DMS 273 treated with DMSO at 0.1 percent for 48 hours (cell line): Measurements from ENCODE around the gene RTTN.

Experiments
- DNase-seq: peaks from one replicate; lab custom pipeline; 2025; lab: John Stamatoyannopoulos, UW

The RTTN gene

DNA sequence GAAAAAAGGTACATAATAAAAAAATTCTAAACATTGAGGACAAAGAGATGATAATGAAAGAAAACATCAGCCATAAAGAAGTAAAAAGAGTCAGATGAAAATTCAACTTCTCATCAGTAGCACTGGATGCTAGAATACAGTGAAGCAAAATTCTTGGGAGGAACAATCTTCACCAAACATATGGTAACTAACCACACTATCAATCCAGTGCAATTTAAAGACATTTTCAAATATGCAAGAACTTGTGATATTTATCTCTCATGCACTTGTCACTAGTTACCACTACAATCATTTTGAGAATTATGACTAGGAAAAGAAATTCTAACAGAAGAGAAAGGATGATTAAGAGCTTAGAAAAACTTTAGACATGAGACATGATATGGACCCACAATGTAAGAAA is 127.4 kb downstream of the RTTN start:
- DNase-seq = no peak

DNA sequence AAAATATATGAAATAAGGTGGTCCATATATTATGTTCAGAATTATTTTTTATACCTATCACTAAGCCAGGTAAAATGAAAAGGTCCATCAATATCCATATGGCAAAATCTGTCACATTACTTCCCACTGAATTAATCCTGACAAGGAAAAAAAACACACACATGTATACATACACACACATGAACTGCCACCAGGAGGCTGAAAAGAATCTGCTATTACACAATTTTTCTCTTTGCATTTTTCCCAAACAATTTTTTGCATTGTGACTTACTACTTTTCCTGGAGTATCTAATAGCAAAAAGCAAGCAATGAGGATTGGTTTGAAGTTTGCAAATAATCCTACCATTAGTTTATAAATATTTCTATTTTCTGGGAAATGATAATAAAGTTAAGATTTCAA is 129.6 kb downstream of the RTTN start:
- DNase-seq = no peak

DNA sequence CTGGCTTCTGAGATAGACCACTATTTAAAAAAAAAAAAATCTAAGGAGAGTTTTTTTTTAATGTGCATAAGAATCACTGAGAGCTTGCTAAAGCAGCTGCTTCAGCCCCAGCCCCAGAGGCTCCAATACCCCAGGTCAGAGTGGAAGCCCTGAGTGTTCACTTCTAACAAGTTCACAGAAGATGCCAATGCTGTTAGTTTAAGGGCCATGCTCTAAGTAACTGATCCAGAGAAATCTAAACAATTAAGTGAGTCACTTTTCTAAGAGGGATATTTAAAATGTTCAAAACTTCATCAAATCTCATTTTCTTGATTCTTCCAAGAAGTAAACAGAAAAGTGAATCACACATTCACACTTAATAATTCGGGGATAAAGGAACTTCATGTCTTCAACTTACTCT is 131.4 kb downstream of the RTTN start:
- DNase-seq = no peak

DNA sequence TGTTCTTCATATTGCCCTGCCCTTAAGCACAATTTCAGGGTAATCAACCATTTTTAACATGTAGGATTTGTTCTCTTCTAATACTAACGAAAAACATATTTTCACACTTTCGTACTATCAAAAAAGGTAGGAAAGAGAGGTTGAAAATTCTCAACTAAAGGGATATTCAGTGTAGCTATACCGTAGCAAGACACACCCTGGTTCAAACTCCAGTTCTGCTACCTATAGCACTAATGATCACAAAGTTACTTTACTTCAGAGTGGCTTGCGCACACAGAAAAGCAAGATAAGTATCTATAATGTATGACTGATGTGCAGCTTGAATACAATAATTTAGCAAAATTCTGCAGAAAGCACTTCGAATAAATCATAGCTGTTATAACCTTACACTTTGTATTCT is 132.1 kb downstream of the RTTN start:
- DNase-seq = no peak

DNA sequence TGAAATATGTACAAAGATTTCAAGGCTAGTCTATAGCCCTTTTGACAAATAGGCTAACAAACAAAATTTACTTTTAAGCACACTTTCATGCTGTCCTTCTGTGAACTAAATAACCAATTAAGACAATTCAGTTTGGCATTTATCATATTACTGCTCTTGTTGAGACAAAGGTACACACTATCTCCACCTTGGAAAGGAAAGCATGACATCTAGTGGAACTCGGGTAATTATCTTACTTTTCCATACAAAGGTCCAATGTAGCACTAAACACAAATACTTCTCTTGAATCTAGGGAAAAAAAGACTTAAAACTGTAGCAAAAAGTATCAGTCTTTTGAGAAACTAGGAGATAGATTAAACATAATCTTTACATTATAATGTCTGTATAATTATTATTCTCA is 132.8 kb downstream of the RTTN start:
- no peak for DNase-seq

DNA sequence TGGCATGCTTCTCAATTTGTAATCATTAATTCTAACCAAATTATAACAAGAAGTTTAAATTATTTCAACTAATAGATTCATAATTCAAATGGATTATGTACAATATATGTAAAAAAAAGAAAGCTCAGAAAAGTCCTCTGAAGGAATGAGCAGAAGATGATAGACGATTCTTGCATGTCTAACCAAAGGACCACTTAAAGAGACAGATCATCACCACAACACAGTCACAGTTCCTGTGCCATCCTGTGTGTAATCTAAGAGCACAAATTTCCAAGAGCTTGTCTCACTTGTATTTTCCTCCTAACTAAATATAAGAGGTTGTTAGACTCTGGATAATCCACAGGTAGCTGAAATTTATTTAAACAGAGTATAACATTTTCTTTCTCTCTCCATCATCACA is 135.5 kb downstream of the RTTN start:
- no peak for DNase-seq

DNA sequence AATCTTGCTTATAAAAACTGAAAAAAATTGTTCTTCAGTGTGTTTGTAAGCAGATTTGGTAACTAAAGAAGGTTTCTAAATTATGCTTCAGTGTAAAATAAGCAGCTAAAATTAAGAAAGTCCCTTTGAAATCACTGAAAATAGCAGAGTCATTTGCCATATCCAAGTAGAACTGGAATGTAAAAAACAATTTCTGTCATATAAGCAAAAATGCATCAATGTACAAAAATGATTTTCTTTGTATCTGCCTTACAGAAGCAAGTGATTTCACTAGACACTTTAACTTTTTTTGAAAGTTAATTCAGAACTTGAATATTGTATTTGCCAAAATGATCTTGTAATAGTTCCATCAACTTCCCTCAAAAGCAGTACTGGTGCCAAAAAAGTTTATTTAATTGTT is 136.1 kb downstream of the RTTN start:
- DNase-seq = no peak

DNA sequence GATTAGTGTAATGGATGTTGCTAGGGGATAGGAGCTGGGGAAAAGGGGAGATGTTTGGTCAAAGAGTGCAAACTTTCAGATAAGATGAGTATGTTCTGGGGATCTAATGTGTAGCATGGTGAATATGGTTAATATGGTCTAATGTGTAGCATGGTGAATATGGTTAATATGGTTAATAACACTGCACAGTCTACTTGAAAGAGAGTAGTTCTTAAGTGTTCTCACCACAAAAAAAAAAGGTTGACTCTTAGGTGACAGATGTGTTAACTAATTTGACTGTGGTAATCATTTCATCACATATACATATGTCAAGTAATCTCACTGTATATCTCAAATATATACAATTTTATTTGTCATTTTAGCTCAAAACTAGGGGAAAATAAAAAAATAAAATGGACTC is 136.5 kb downstream of the RTTN start:
- DNase-seq = no peak

DNA sequence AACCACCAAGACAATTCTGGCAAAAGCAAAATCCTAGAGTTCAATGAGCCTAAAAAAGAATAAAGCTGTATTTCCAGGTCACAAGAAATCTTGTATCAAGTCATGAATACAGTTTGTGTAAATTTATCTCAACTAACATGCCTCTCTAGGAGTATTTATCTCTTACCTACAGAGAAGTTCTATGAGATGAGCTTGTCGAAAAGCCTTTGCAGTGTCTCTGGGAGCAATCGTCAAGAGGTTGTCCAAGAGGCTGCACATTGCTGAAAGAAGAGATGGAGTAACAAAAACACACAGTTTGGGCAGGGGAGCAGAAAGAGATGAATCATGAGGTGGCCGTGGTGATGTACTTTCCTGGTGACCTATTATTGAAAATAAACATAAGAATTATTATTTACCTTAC is 145.8 kb downstream of the RTTN start:
- DNase-seq = no peak

DNA sequence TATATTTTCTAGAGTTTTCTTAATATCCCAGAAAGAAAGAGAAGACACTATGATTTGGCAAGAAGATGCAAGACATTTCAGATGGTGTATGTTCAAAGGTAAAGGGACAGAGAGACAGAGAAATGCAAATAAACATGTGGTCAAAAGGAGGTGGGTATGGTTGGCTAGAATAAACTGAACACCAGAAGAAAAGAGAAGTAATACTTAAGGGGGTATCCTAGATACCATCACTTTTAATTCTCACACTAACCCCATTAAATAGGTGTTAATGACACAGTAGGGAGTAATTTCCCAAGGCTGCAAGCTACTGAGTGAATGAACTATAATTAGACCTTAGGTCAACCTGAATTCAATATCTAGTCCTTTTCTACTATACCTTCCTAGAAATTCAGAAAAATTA is 146.6 kb downstream of the RTTN start:
- no peak for DNase-seq

DNA sequence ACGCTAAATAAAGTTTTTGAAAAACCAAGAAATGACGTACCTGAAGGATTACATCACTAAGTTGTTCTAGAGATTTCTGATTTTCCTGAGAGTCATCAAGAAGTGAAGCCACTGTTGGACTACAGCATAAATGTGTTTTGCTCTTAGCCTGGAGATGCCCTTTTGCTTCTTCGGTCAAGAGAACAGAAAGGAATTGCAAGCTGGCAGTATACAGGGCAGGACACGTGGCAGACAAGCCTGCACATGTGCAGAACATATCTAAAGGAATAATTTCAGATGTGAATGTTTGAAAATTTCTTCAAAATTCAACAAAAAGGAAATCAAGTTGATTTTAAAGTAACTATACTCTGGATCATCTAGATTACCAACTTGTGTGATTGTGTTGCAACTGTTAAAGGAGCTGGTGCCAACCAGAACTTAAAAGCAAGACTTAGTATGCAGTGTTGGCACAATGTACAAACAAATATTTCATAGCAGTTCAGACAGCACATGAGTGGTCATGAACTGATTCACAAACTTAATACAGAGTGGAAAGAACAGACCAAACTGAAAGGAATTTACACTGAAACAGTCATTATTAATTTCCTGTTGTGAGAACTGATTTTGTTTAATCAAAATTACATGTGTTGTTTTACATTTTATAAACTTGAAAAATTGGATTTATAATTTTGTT is 157.4 kb downstream of the RTTN start:
- DNase-seq = no peak

DNA sequence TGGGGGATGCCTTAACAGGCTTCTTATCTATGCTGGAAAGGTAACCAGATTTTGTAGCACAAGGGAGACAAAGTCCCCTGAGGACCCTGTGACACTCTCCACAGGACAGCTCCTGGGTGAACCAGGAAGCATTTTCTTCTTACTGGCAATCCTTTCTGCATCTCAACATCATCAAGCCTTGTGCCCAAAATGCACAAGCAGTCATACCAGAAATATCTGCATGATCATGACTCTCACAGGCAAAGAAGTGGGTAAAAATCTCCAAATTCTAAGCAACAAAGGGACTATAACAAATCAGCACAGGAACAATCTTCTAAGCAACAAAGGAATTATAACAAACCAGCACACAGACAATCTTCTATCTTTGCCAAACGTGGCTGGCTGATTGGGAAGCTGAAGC is 158.7 kb downstream of the RTTN start:
- no peak for DNase-seq

DNA sequence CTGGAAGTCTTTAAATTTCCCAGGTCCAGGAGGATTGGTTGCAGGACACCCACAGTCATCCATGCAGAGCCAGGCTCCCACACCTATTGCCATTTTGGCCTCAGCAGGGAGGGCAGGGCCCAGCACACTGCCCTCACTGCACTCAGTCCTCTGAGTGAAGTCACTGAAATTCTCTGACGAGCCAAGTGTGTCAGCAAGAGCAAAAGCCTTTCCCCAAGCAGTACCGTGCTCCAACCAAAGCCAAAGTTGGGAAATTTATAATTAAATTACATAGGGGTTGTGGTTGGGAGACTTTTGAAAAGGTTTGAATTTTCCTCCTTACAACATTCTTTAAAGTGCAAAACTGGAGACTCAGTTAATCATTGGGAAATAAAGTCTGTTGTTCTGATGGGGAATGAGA is 159.3 kb downstream of the RTTN start:
- no peak for DNase-seq

DNA sequence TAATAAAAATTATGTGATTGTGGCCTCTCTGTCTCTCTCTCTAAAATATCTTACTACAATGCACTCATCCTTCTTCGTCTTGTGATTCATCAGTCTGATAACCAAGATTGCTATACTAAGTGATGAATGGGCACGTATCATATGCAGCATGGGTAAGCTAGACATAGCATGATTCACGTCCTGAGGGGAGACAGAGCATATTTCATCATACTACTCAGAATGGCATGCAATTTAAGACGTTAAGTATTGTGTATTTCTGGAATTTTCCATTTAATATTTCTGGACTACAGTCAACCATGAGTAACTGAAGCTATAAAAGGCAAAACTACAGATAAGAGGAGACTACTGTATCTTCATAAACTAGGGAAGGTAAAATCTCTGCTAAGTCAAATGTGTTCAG is 160.9 kb downstream of the RTTN start:
- no peak for DNase-seq

DNA sequence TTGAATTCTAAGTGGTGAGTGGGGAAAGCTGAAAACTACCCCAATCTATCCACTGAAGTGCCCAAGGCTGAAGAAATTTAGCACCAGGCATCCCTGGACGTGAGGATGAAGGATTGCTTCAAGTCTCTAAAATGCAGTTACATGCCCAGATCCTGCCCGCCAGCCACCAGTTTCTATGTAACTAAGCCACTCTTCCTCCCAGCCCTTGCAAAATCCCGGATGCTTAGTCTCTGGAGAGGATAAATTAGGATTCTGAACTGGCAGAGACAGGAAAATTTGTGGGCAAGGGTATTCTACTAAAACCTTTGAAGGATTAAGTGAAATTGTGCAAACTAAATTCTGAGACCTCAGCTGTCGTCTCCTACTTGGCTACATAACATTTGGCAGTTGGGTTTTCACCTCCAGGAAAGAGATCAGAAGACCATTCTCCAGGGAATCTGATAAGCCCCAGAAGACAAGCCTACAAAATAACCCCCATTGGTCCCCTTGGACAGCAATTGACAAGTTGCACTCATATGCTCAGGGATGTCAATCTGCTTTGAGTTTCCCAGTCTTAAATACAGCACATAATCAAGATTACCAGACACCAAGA is 163.9 kb downstream of the RTTN start:
- DNase-seq = no peak

DNA sequence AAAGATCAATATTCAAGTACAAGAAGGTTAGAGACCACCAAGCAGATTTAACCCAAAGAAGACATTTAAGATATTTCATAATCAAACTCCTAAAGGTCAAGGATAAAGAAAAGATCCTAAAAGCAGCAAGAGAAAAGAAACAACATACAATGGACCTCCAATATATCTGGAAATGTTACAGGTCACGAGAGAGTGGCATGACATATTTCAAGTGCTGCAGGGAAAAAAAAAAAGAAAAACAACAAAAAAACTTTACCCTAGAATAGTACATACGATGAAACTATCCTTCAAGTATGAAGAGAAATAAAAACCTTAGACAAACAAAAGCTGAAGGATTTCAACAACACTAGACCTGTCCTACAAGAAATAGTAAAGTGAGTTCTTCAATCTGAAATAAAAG is 166.3 kb downstream of the RTTN start:
- DNase-seq = no peak

DNA sequence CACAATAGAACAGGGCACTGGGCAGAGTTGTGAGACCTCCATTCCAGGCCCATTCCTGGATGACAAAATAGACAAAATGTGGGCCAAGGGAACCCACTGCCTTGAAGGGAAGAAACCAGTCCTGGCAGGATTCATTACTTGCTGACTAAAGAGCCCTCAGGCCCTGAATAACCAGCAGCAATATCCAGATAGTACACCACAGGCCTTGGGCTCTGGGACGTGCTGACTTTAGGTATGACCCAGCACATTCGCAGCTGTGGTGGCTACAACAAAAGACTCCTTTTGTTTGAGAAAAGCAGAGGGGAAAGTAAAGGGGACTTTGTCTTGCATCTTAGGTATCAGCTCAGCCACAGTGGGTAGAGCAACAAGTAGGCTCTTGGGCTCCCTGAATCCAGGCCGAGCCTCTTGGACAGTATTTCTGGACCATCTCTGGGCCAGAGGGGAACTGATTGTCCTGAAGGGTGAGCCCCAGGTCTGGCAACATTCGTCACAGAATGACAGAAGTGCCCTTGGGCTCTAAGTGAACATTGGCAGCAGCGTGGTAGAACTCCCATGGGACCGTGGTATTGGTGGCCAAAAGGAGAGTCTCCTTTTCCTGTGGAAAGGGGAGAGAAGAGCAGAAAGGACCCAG is 167.9 kb downstream of the RTTN start:
- DNase-seq = no peak

DNA sequence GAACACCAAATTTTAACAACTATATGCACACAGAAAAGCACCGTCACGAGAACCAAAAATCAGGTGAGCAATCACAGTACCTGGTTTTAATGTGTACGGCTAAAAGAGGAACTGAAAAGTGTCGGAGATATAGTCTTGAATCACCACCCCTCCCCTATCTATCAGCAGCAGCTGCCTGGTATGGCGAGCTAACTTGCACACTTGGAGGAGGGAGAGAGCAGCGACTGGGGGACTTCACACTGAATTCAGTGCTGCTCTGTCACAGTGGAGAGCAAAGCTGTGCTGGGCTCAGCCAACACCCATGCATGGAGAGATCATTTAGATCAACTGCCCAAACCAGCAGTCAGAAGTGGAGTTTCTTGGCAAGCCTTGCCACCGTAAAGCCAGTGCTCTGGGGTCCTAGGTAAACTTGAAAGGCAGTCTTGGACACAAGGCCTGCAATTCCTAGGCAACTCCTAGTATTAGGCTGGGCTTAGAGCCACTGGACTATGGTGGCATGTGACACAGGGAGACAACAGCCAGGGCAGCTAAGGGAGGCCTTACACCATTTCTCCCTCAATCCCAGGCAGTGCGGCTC is 168.6 kb downstream of the RTTN start:
- DNase-seq = no peak

DNA sequence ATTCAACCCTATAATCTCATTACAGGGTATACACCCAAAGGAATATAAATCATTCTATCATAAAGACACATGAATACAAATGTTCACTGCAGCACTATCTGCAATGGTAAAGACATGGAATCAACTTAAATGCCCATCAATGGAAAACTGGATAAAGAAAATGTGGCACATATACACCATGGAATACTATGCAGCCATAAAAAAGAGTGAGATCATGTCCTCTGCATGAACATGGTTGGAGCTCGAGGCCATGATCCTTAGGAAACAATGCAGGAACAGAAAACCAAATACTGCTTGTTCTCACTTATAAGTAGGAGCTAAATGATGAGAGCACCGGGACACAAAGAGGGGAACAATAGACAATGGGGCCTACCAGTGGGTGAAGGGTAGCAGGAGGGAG is 169.3 kb downstream of the RTTN start:
- no peak for DNase-seq

DNA sequence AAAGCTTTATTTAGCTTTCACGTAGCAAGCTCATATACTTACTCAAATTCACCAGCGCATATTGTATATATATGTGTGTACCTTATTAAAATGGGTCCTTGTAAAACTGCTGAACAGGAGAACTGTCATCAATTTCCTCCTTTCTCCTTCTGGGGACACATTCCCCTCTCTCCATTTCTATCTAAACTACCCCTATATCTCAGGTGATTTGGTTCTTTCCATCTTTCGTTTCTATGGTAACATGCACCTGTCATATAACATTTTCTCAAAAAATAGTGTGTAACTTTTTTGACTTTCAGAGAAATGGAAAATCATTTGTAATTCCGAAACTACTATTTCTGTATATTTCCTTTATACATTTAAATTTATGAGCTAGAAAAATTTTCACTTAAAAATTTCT is 174.3 kb downstream of the RTTN start:
- DNase-seq = no peak

DNA sequence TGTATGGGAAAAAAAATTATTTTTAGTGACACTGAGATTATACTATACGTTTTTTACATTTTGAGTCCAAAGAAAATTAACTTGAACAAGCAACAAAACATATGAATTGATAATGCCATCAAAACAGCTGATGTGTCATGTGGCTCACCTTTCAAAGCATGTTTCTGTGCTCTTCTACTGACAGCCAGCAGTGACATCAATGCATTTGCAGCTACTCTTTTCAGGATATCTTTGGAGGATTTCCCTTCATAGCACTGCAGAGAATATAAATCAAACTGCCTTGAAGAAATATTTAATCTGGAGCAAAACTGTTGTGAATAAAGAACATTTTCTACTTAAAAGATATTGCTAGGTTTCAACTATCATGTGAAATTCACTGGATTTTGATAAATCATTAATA is 174.8 kb downstream of the RTTN start:
- no peak for DNase-seq

DNA sequence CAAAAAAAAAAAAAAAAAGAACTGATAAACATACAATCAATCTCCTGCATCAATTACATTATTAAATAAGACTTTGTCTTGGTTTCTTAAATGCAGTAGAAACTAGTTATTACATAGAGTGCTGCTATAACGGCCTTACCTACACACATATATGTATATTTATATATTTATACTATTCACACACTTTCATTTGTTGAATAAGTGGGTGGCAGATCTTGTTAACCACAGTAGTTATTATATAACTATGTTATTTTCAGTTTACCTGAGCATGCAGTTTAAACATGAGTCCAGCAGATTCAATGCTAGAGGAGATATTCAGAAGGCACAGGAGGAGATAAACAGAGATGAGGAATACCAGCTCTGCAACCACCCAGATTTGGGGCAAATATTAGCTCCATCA is 176.3 kb downstream of the RTTN start:
- DNase-seq = no peak

DNA sequence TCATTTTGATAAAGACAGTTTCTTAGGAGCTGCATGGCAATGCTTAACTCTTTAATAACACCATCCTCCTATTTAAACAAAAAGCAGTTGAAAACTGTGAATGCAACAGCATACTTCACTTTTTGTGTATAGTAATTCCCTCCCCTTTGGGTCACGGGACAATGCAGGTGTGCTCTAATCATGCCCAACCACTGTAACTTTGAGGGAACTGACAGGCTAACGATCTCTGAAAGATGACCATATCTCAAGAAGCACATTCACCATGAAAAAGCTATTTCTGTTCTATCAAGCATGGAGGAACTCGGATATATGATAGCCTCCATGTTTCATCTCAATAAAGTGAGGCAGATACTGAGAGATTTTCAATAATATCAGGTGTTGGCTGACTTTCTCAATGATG is 176.8 kb downstream of the RTTN start:
- DNase-seq = no peak

DNA sequence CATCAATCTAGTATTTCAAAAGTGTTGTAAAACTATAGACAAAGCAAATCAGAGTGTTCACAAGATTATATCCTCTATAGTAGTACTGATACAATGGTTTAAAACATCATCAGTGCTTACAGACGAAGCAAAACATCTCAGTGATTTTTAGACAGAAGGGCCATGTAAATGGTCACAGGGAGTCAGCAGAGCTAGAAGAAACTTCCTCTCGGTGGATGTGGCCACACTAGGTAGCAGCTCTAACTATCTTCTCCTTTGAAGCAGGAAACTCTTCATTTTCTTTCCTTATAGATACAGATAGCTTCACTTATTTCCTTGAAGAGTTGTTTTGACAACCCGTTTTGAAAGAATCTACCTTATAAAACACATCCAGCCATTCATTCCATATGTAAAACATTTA is 177.4 kb downstream of the RTTN start:
- no peak for DNase-seq
